COLO668 (cell line): Measurements from ENCODE around the gene FAM151B.

ENCODE experiments used
- DNase-seq: peaks from one replicate; lab custom pipeline; 2025; ENCODE audit not compliant: unreplicated experiment; lab: John Stamatoyannopoulos, UW

Gene FAM151B

DNA sequence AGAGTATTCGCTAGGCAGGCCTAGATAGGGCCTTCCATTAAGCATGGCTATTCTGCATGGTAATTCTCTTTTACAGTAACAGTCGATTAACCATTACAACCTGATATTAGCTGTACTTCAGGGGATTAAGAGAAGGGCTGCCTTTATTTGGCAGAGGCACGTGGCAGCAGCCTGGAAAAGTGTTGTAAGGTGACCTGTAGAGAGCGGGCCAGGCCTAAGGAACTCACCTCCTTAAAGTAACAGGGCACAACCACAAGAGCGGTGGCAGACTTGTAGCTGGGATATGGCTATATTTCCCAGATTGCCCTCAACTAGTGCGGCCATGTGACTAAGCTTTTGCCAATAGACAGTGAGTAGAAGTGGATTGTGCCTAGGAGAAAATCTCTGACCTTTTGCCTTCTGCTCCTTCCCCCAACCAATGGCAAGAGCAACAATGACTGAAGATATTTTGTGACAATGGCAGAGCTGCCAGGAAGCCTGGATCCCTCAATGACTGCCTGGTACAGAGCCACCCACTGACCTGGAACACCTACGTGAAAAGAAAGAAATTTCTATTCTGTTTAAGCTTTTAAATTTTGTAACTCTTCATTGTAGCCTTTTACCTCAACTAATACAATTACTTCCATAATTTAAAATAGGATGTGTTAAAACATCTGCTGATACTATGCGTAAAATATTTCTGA, 101.1 kb downstream of the FAM151B start:
- DNase-seq: no peak

DNA sequence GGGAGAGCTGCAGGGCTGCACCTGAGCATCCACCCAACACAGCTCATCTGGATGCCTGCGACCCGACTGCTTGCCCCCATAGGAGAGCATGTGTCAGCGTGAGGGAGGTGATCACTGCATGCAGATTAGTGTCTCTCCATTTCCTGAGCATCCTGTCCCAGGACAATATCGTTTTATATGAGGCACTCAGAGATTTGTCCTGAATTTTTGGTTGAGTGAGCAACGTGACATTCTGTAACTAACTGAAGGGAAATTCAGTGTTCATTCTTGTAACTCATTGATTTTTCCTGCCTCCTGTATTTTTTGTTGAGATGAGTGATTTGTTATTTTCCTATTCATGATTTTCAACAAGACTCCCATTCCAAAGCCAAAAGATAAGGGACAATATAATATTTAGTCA, 102.9 kb downstream of the FAM151B start:
- DNase-seq: no peak

DNA sequence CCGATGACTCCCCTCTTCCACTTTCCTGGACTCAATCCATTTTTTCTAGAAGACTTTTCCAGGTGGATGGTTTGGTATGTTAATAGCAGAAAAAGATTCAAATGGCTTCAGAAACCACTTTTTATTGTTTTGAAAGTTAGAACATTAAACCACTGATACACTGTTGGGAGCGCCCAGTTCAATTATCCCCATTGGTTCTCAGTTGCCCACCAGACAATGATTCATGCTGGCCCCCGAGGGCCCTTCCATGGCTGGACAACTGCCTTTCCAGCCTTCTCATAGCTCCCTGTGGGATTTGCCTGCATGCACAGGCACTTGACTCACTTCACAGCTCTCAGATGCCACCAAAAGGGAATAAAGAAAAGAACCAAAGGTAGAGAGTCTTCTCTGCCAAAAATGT, 103.5 kb downstream of the FAM151B start:
- DNase-seq: no peak

DNA sequence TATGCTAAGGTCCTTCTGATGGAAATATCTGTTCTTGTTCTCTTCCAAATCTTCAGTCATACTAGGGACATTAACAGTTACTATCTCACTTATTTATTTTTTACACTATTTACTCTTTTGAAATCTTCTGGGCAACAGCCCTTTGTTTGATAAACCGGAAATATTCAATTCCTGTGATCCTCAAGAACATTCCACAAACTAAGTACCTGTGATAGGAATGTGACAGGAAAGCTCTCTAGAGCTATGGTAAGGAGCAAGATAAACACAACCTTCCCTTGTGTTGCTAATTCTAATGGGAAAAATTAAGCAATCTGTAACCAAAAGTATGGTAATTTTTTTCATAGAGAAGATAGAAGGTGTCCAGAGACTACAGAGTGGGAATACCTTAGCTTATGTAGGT, 104.2 kb downstream of the FAM151B start:
- DNase-seq: no peak
